ENCODE data around the gene CELSR1. TPM values are rescaled to one million over a fixed set of nuclear protein-coding genes. Genes with fewer than 3 reads are reported as not detected.

Gene CELSR1
- total and polyA plus RNA-seq, 2 of the 13 experiments (the other 11 are each of a cell fraction or from before 2014, with no cell fraction given), result 0.78 to 1.8 TPM

GRCh38 chr22:46355369-46355995 is 181.9 kb downstream of the CELSR1 start (continued):
- no peak for TF ChIP-seq ZNF609 (CRISPR knock-in tag; IDR thresholded peaks at IDR 0.05; ENCODE audit: borderline replicate concordance)
- 0 out of 2 replicates have a peak, but pooled peaks have one; percentile 14 for TF ChIP-seq ATF2 (CRISPR knock-in tag; IDR thresholded peaks at IDR 0.05)
- no peak for TF ChIP-seq RARA (CRISPR knock-in tag; IDR thresholded peaks at IDR 0.05)
- peak; percentile 94 for TF ChIP-seq CTCF (CRISPR knock-in tag; IDR thresholded peaks at IDR 0.05)
- no peak for TF ChIP-seq THAP11 (CRISPR knock-in tag; IDR thresholded peaks at IDR 0.05)
- TF ChIP-seq ZFYVE20 (CRISPR knock-in tag; IDR thresholded peaks at IDR 0.05; ENCODE audit: borderline replicate concordance, low read depth), result no peak
- no peak for TF ChIP-seq ZFY (CRISPR knock-in tag; IDR thresholded peaks at IDR 0.05)
- TF ChIP-seq, protein P1, sequence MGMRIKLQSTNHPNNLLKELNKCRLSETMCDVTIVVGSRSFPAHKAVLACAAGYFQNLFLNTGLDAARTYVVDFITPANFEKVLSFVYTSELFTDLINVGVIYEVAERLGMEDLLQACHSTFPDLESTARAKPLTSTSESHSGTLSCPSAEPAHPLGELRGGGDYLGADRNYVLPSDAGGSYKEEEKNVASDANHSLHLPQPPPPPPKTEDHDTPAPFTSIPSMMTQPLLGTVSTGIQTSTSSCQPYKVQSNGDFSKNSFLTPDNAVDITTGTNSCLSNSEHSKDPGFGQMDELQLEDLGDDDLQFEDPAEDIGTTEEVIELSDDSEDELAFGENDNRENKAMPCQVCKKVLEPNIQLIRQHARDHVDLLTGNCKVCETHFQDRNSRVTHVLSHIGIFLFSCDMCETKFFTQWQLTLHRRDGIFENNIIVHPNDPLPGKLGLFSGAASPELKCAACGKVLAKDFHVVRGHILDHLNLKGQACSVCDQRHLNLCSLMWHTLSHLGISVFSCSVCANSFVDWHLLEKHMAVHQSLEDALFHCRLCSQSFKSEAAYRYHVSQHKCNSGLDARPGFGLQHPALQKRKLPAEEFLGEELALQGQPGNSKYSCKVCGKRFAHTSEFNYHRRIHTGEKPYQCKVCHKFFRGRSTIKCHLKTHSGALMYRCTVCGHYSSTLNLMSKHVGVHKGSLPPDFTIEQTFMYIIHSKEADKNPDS (CRISPR knock-in tag; IDR thresholded peaks at IDR 0.05), result no peak
- TF ChIP-seq ZNF263 (CRISPR knock-in tag; IDR thresholded peaks at IDR 0.05), result 0 out of 2 replicates have a peak, but pooled peaks have one; percentile 18
- no peak for TF ChIP-seq ZFP1 (CRISPR knock-in tag; IDR thresholded peaks at IDR 0.05)
- TF ChIP-seq RNF2 (conservative IDR thresholded peaks at IDR 0.05; ENCODE audit: low read depth), result no peak
- TF ChIP-seq POLR2AphosphoS5 (IDR thresholded peaks at IDR 0.05; ENCODE audit: low read depth, low read length), result no peak
- TF ChIP-seq CCDC6 (CRISPR knock-in tag; IDR thresholded peaks at IDR 0.05), result no peak
- no peak for TF ChIP-seq ETV5 (CRISPR knock-in tag; IDR thresholded peaks at IDR 0.05; ENCODE audit: borderline replicate concordance)
- no peak for TF ChIP-seq ARNT (IDR thresholded peaks at IDR 0.05)
- TF ChIP-seq, protein P2, sequence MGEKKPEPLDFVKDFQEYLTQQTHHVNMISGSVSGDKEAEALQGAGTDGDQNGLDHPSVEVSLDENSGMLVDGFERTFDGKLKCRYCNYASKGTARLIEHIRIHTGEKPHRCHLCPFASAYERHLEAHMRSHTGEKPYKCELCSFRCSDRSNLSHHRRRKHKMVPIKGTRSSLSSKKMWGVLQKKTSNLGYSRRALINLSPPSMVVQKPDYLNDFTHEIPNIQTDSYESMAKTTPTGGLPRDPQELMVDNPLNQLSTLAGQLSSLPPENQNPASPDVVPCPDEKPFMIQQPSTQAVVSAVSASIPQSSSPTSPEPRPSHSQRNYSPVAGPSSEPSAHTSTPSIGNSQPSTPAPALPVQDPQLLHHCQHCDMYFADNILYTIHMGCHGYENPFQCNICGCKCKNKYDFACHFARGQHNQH (CRISPR knock-in tag; IDR thresholded peaks at IDR 0.05), result peak; percentile 39; the same call in 1 of the 2 replicates
- TF ChIP-seq DNMT3B (CRISPR knock-in tag; conservative IDR thresholded peaks at IDR 0.05), result no peak
- TF ChIP-seq RFX5 (IDR thresholded peaks at IDR 0.05; ENCODE audit: low read depth, low read length), result no peak
- no peak for TF ChIP-seq SP2 (CRISPR knock-in tag; IDR thresholded peaks at IDR 0.05)
